Smooth muscle cell (in vitro differentiated cells): ENCODE results near the gene ZCCHC7. TPM values are rescaled to one million over a fixed set of nuclear protein-coding genes. Genes with fewer than 3 reads are reported as not detected.

Source experiments
- DNase-seq: peaks from one replicate; lab custom pipeline; 2025; ENCODE audit not compliant: unreplicated experiment; lab: John Stamatoyannopoulos, UW
- H2AFZ ChIP-seq: fragments of 200-600 bp; sonication (generic); 2 replicates; pipeline ENCODE4 v1.6.0; 2016; ENCODE audit warnings: antibody characterized with exemption, low read depth, mild to moderate bottlenecking
- H3F3A ChIP-seq: fragments of 200-600 bp; sonication (generic); 2 replicates; pipeline ENCODE4 v1.6.0; 2017; ENCODE audit warnings: antibody characterized with exemption, low read depth
- H3K27ac ChIP-seq: fragments of 200-600 bp; sonication (generic); 2 replicates; pipeline ENCODE4 v1.5.1; 2016; ENCODE audit warnings: low read depth, mild to moderate bottlenecking
- H3K27me3 ChIP-seq: fragments of 200-600 bp; sonication (generic); 2 replicates; pipeline ENCODE4 v1.6.1; 2016; ENCODE audit warnings: low read depth, mild to moderate bottlenecking
- H3K36me3 ChIP-seq: fragments of 200-600 bp; sonication (generic); 2 replicates; pipeline ENCODE4 v1.5.1; 2016; ENCODE audit warnings: low read depth
- H3K4me1 ChIP-seq: fragments of 200-600 bp; sonication (generic); 2 replicates; pipeline ENCODE4 v1.5.1; 2016; ENCODE audit warnings: low read depth
- H3K4me2 ChIP-seq: fragments of 200-600 bp; sonication (generic); 2 replicates; pipeline ENCODE4 v1.6.0; 2016; ENCODE audit warnings: mild to moderate bottlenecking
- H3K4me3 ChIP-seq: fragments of 200-600 bp; sonication (generic); 2 replicates; pipeline ENCODE4 v1.5.1; 2016; ENCODE audit warnings: mild to moderate bottlenecking
- H3K79me2 ChIP-seq: fragments of 200-600 bp; sonication (generic); 2 replicates; pipeline ENCODE4 v1.6.0; 2016; ENCODE audit warnings: low read depth, mild to moderate bottlenecking
- H3K9ac ChIP-seq: fragments of 200-600 bp; sonication (generic); 2 replicates; pipeline ENCODE4 v1.6.0; 2016; ENCODE audit warnings: low read depth
- H3K9me3 ChIP-seq: fragments of 200-600 bp; sonication (generic); replicated peaks from 2 replicates; pipeline ENCODE4 v1.5.1; 2016; ENCODE audit warnings: low read depth
- H4K20me1 ChIP-seq: fragments of 200-600 bp; sonication (generic); 2 replicates; pipeline ENCODE4 v1.6.0; 2016; ENCODE audit warnings: low read depth
- WGBS: methylation state at CpG from one replicate; pipeline ENCODE4 v1.1.7; 2016; ENCODE audit warnings: low lambda C conversion rate; 5-methylcytosine and 5-hydroxymethylcytosine counted together
- polyA plus RNA-seq: library from polyadenylated mRNA; unstranded; fragments of >200 nt; fragmentation: Nextera tagmentation; extraction: Ambion mirVana; gene quantifications from 2 replicates; pipeline ENCODE4 v1.2.1, GENCODE V29; 2016
- total RNA-seq: library from RNA; depleted of rRNA; stranded (reverse); fragments of >200 nt; gene quantifications from 2 replicates; pipeline ENCODE4 v1.2.3, GENCODE V29; 2014
- TF ChIP-seq, protein P1 (sequence below): fragments of 200-600 bp; sonication (generic); IDR thresholded peaks from 2 replicates; pipeline ENCODE4 v1.5.1; 2017; ENCODE audit warnings: borderline replicate concordance, mild to moderate bottlenecking, antibody characterized with exemption; ENCODE audit not compliant: insufficient read depth, poor library complexity, severe bottlenecking

The ZCCHC7 gene
- total and polyA plus RNA-seq, 2 experiments from 2014 or later: 19.0 to 24.7 TPM

DNA sequence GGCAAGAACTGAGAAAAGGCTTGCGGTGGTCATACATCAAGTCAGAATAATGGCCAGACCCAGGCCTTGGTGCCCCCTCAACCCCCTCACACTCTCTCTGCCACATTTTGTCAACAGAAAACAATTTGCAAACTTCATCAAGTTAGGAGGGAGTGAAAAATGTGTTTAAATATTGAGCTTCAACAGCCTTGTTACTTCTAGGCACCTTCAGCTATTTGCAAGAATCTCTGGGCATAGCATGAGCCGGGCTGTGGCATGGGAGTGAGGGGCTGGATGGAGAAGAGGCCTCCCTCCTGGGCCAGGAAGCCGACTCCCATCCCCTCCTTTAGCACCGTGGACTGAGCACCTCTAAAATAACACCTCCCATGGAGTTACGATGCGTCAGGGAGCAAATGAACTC is 249.9 kb downstream of the ZCCHC7 start:
- 90% methylated on average over 6 of the region's 6 CpGs for WGBS
- Histone ChIP-seq H3K4me1 (no peaks in the 10 kb centered on the region), H3K27me3 (no peaks in the 10 kb centered on the region), H3K79me2 (no peaks in the 10 kb centered on the region), H3F3A (no peaks in the 10 kb centered on the region), H3K36me3 (no peaks in the 10 kb centered on the region), H4K20me1 (no peaks in the 10 kb centered on the region), H3K9me3 (no peaks in the 10 kb centered on the region), H3K27ac (no peak overlapping the region), H2AFZ (no peak overlapping the region), H3K4me2 (no peak overlapping the region), H3K4me3 (no peak overlapping the region), H3K9ac (no peak overlapping the region)
- no peak for DNase-seq
- TF ChIP-seq, protein P1, sequence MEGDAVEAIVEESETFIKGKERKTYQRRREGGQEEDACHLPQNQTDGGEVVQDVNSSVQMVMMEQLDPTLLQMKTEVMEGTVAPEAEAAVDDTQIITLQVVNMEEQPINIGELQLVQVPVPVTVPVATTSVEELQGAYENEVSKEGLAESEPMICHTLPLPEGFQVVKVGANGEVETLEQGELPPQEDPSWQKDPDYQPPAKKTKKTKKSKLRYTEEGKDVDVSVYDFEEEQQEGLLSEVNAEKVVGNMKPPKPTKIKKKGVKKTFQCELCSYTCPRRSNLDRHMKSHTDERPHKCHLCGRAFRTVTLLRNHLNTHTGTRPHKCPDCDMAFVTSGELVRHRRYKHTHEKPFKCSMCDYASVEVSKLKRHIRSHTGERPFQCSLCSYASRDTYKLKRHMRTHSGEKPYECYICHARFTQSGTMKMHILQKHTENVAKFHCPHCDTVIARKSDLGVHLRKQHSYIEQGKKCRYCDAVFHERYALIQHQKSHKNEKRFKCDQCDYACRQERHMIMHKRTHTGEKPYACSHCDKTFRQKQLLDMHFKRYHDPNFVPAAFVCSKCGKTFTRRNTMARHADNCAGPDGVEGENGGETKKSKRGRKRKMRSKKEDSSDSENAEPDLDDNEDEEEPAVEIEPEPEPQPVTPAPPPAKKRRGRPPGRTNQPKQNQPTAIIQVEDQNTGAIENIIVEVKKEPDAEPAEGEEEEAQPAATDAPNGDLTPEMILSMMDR: no peak

DNA sequence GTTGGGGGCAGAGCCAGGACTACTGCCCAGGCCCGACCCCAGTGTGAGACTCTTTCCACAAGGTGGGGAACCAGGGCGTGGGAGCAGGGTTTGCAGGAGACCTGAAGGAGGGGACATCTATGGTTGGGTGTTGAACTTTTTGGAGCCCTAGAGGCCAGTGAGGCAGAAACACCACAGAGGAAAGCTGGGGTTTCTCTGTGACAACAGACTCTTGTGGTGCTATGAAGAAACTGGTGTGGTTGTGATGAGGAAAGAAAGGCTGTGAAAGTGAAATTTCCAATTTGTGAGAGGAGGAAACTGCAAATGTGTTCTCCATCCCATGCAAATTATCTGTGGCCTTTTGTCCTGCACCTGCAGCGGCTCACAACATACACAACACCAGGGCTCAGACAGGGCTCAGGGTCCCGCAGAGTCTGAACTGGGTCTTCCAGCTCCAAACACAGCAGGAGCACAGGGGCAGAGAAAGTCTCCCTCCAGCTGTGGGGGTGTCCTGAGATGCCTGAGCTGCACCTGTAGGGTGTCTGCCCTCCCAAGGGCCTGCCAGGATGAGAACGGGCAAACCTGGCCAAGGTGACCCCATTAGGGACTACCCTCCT is 250.7 kb downstream of the ZCCHC7 start:
- Histone ChIP-seq H3F3A (no peaks in the 10 kb centered on the region), H3K36me3 (no peaks in the 10 kb centered on the region), H3K9me3 (no peaks in the 10 kb centered on the region), H3K27ac (no peak overlapping the region), H3K4me2 (no peak overlapping the region), H3K9ac (no peak overlapping the region), H3K79me2 (no peaks in the 10 kb centered on the region), H3K27me3 (no peaks in the 10 kb centered on the region), H3K4me3 (no peak overlapping the region), H2AFZ (no peak overlapping the region), H3K4me1 (no peaks in the 10 kb centered on the region), H4K20me1 (no peaks in the 10 kb centered on the region)
- TF ChIP-seq, protein P1: no peak
- WGBS: 93% methylated on average over 5 of the region's 5 CpGs
- DNase-seq: no peak

DNA sequence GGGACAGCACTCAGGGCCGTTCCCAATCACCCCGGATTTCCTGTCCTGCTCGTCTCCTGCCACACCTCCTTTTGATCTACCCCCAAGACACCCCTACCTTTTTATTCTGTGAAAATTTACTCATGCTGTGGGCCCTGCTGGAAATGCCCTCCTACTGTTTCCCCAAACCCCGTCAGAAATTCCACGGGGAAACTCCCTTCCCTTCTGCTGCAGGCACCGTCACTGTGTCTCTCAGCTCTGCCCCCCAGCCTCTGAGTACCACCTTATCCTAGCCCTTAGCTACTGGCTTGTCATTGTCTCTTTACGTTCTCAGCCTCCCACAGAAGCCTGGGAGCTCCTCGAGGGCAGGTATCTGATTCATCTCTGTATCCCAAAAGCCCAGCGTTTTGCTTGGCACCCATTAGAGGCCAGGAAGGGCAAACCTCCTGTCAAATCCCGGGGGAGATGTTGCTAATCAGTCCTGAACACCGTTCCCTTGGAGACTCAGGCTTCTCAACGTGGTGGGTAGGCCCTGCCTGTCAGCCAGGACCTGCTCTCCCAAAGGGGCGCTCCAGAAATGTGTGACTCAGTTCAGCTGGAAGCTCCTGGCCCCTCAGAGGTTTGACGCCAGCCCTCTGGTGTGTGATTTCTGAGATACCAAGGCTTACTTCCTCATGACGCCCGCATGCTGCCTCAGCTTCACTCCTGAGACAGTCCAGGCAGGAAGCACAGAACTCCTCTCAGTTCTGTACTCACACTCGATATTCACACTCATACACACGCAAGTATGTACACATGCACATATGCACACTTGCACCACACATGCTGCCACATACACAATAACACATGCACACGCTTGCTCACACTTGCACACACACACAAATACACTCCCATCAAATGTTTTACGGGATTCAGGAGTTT is 251.4 kb downstream of the ZCCHC7 start:
- TF ChIP-seq, protein P1: no peak
- Histone ChIP-seq H2AFZ (no peak overlapping the region), H3K4me2 (no peak overlapping the region), H3K9me3 (no peaks in the 10 kb centered on the region), H3F3A (no peaks in the 10 kb centered on the region), H3K27ac (no peak overlapping the region), H3K27me3 (no peaks in the 10 kb centered on the region), H3K4me1 (no peaks in the 10 kb centered on the region), H4K20me1 (no peaks in the 10 kb centered on the region), H3K79me2 (no peaks in the 10 kb centered on the region), H3K4me3 (no peak overlapping the region), H3K9ac (no peak overlapping the region), H3K36me3 (no peaks in the 10 kb centered on the region)
- DNase-seq: no peak
- 69% methylated on average over 20 of the region's 20 CpGs for whole genome bisulfite sequencing

DNA sequence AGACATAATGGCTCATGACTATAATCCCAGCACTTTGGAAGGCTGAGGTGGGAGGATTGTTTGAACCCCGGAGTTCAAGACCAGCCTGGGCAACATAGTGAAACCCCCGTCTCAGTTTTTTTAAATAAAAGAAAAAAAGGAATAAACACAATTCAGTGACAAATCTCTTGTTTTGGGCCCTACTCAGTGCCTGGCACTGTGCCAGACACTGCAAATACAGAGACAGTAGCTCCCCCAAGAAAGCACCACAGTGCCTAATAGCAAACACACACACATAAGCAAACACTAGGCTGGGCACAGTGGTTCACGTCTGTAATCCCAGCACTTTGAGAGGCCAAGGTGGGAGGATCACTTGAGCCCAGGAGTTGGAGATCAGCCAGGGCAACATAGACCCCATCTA is 252.5 kb downstream of the ZCCHC7 start:
- Histone ChIP-seq H3K79me2 (no peaks in the 10 kb centered on the region), H3K4me3 (no peak overlapping the region), H3K9me3 (no peaks in the 10 kb centered on the region), H3F3A (no peaks in the 10 kb centered on the region), H3K4me1 (no peaks in the 10 kb centered on the region), H3K9ac (no peak overlapping the region), H3K36me3 (no peaks in the 10 kb centered on the region), H3K4me2 (no peak overlapping the region), H3K27me3 (no peaks in the 10 kb centered on the region), H2AFZ (no peak overlapping the region), H3K27ac (no peak overlapping the region), H4K20me1 (no peaks in the 10 kb centered on the region)
- DNase-seq: no peak
- WGBS: 89% methylated on average over 3 of the region's 3 CpGs
- TF ChIP-seq, protein P1: no peak
